AG04449 (cell line): ENCODE measurements around the gene CNTN5.

Source experiments
- CTCF ChIA-PET: fragments of 350-600 bp; formaldehyde crosslinking; extraction: SDS; loops from one replicate; lab custom pipeline; 2021; ENCODE audit warnings: antibody characterized with exemption; lab: Yijun Ruan, JAX
- POLR2A ChIA-PET: fragments of 400-600, 350-600 bp; formaldehyde crosslinking; extraction: SDS; loops from one replicate; lab custom pipeline; 2020; ENCODE audit warnings: antibody characterized with exemption, inconsistent platforms; lab: Yijun Ruan, JAX
- DNase-seq: peaks from one replicate; pipeline ENCODE4 v3.0.0-alpha.2; 2010; ENCODE audit warnings: low read depth, low spot score
- H3K4me3 ChIP-seq: 2 replicates; pipeline ENCODE4 v1.5.1; 2011; ENCODE audit warnings: low read depth, mild to moderate bottlenecking, control low read depth, low read length
- TF ChIP-seq, protein P1 (sequence below): IDR thresholded peaks from one replicate; pipeline ENCODE4 v1.5.1; 2011; ENCODE audit warnings: mild to moderate bottlenecking, moderate library complexity, low read length, control low read depth, inconsistent platforms; ENCODE audit not compliant: insufficient read depth; ENCODE audit errors: missing control alignments

Gene CNTN5

DNA sequence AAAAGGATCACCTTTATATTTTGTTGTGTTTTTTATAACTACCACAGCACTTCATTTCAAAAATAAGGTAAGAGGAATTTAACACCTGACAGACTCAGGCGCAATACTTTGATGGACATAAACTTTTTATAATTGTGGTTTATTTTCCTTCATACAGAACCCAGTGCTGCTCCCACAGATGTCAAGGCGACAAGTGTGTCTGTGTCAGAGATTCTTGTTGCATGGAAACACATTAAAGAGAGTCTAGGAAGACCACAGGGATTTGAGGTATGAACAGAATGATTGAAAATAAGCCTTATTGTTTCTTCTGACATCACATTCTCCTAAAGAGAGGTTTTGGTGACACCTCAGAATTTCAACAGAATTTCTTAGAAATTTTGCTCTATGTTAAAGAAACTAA is 1287.5 kb downstream of the CNTN5 start:
- CTCF ChIA-PET = no interaction called here
- no peak overlapping the region for H3K4me3 ChIP-seq
- TF ChIP-seq, protein P1, sequence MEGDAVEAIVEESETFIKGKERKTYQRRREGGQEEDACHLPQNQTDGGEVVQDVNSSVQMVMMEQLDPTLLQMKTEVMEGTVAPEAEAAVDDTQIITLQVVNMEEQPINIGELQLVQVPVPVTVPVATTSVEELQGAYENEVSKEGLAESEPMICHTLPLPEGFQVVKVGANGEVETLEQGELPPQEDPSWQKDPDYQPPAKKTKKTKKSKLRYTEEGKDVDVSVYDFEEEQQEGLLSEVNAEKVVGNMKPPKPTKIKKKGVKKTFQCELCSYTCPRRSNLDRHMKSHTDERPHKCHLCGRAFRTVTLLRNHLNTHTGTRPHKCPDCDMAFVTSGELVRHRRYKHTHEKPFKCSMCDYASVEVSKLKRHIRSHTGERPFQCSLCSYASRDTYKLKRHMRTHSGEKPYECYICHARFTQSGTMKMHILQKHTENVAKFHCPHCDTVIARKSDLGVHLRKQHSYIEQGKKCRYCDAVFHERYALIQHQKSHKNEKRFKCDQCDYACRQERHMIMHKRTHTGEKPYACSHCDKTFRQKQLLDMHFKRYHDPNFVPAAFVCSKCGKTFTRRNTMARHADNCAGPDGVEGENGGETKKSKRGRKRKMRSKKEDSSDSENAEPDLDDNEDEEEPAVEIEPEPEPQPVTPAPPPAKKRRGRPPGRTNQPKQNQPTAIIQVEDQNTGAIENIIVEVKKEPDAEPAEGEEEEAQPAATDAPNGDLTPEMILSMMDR = no peak
- DNase-seq = no peak
- POLR2A ChIA-PET = no interaction called here

DNA sequence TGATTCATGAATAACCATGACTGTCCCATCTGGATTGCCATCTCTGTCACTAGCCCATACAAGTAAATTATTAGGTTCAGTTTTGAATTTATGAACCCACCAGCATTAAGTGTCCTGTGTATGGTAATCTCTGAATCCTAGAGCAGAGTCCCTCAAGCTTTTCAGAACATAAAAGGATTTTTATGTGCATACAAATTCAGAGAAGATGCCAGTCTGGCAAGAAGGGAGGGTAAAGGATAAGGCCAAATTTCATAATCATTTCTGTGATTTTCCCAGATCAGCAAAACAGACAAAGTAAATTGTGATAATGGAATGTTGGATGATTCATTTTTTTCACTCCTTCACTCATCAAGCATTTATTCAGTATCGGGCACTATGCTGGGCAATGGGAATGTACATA is 1295.2 kb downstream of the CNTN5 start:
- H3K4me3 ChIP-seq = no peak overlapping the region
- CTCF ChIA-PET = no interaction called here
- DNase-seq = no peak
- TF ChIP-seq, protein P1 = no peak
- POLR2A ChIA-PET = no interaction called here

- ChIA-PET POLR2A (no interaction called here), CTCF (no interaction called here)
- H3K4me3 ChIP-seq = no peak overlapping the region
- TF ChIP-seq, protein P1 = no peak
- DNase-seq = no peak
Observed at GRCh38 chr11:100316952-100317351, 1296.2 kb downstream of the CNTN5 start.

DNA sequence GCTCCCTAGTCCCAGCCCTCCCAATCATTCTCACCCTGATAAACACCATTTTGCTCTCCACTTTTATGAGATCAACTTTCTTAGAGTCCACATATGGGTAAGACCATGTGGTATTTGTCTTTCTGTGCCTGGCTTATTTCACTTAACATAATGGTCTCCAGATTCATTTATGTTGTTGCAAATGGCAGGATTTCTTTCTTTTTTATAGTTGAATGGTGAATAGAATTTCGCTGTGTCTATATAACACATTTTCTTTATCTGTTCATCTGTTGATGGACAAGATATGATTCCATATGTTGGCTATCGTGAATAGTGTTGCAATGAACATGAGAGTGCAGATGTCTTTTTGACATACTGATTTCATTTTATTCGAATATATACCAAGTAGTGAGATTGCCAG is 1298.9 kb downstream of the CNTN5 start:
- TF ChIP-seq, protein P1 = no peak
- DNase-seq = no peak
- H3K4me3 ChIP-seq = no peak overlapping the region
- CTCF ChIA-PET = no interaction called here
- POLR2A ChIA-PET = no interaction called here

GRCh38 chr11:100328626-100329340 is 1308.0 kb downstream of the CNTN5 start:
- DNase-seq = no peak

GRCh38 chr11:100329352-100329751 is 1308.6 kb downstream of the CNTN5 start:
- CTCF ChIA-PET = no interaction called here

More at GRCh38 chr11:100328626-100329340, 1308.0 kb downstream of the CNTN5 start:
- H3K4me3 ChIP-seq = no peak overlapping the region
- POLR2A ChIA-PET = no interaction called here
- CTCF ChIA-PET = no interaction called here
- TF ChIP-seq, protein P1 = no peak

More at GRCh38 chr11:100329352-100329751, 1308.6 kb downstream of the CNTN5 start:
- TF ChIP-seq, protein P1 = no peak
- DNase-seq = no peak
- POLR2A ChIA-PET = no interaction called here
- H3K4me3 ChIP-seq = no peak overlapping the region
